Activated T-cell treated with anti-CD3 and anti-CD28 coated beads, Interleukin-2, amount 50 U/mL, for 72 hours (primary cell): ENCODE data around the gene QRFPR. TPM values are rescaled to one million over a fixed set of nuclear protein-coding genes. Genes with fewer than 3 reads are reported as not detected.

Experiments
- ATAC-seq, 2 donors: fragments of 150-1000 bp; cut with Tn5 transposase; replicated peaks in 1 of 2; 2 replicates each; pipeline ENCODE4 v1.10.0; 2021; ENCODE audit warnings: moderate library complexity in 2 of 2, mild to moderate bottlenecking in 1 of 2
- DNase-seq, 2 donors: peaks; one replicate each; pipeline ENCODE4 v3.0.0; 2021 to 2022; ENCODE audit warnings: mixed read lengths in 1 of 2
- H3K27ac Mint-ChIP-seq: one replicate; pipeline ENCODE4 v1.8.0; 2022; ENCODE audit warnings: mild to moderate bottlenecking, moderate library complexity, mixed read lengths
- H3K27me3 Mint-ChIP-seq: one replicate; pipeline ENCODE4 v1.8.0; 2022; ENCODE audit warnings: low read depth, mixed read lengths
- H3K36me3 Mint-ChIP-seq, 2 donors: one replicate each; pipeline ENCODE4 v1.8.0; 2022; ENCODE audit warnings: mixed read lengths in 2 of 2, mild to moderate bottlenecking in 1 of 2; ENCODE audit not compliant: insufficient read depth in 2 of 2
- H3K4me1 Mint-ChIP-seq: one replicate; pipeline ENCODE4 v1.8.0; 2022; ENCODE audit warnings: low read depth, mixed read lengths
- H3K4me3 Mint-ChIP-seq, 2 donors: one replicate each; pipeline ENCODE4 v1.8.0; 2022; ENCODE audit warnings: mild to moderate bottlenecking in 2 of 2, mixed read lengths in 2 of 2, moderate library complexity in 2 of 2
- H3K9me3 Mint-ChIP-seq, 2 donors: one replicate each; pipeline ENCODE4 v1.8.0; 2022; ENCODE audit warnings: mixed read lengths in 2 of 2
- total RNA-seq, 2 donors: library from RNA; stranded (reverse); gene quantifications; one replicate each; pipeline ENCODE4 v1.2.3, GENCODE V29; 2022

QRFPR gene
- total RNA-seq, 2 donors from 2014 or later: not detected

DNA sequence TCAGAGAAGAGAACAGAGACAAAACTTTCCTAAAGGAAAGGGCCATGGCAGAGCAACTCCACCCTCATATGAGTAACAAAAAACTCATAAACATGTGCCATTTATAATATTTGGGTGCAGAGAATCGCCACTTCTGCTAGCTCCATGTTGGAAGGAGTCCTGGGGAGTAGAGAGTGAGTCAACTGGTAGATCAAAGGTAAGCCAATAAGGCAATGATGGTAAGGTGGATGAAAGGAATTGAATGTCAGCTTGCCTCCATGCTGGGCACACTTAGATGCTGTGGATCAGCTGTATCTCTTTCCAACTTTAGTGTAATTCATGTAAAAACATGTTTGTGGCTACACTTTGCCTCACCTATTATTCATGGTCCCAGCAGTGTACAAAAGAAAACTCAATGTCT lies 4.7 kb downstream of the QRFPR start:
- peaks cover 14% of the 10 kb centered on the region for H3K4me1 Mint-ChIP-seq

DNA sequence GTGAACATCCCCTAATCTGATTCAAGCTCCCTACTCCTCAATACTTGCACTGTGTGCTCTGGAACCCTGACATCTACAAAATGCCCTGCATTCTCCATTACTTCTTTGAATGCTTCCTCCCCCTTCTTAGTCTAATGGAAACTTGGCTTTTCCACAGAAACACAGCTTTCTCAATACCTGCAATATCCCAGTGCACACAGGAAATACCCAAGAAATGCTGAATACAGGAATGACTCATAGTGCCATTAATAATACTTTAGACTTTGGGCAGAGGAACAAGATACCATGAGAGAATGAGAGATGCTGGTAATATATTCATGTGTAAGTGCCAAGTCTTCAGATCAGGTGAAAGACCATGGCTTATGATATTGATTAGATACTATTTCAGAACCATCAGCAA lies 5.6 kb downstream of the QRFPR start:
- DNase-seq (no peak), ATAC-seq (no peak)
- peaks cover 0 to 4% of the 10 kb centered on the region in 2 donors for H3K36me3 Mint-ChIP-seq
- H3K4me3 Mint-ChIP-seq: no peak overlapping the region
- H3K27ac Mint-ChIP-seq: no peak overlapping the region
- H3K4me1 Mint-ChIP-seq: peaks cover 12% of the 10 kb centered on the region
- H3K27me3 Mint-ChIP-seq: peaks cover 71% of the 10 kb centered on the region
- no peaks in the 10 kb centered on the region for H3K9me3 Mint-ChIP-seq

More for the DNA sequence above, 4.7 kb downstream of the QRFPR start:
- DNase-seq (no peak), ATAC-seq (no peak)
- Mint-ChIP-seq H3K4me3 (no peak overlapping the region), H3K36me3 (peaks cover 0 to 4% of the 10 kb centered on the region in 2 donors), H3K9me3 (no peaks in the 10 kb centered on the region), H3K27ac (no peak overlapping the region), H3K27me3 (peaks cover 73% of the 10 kb centered on the region)

DNA sequence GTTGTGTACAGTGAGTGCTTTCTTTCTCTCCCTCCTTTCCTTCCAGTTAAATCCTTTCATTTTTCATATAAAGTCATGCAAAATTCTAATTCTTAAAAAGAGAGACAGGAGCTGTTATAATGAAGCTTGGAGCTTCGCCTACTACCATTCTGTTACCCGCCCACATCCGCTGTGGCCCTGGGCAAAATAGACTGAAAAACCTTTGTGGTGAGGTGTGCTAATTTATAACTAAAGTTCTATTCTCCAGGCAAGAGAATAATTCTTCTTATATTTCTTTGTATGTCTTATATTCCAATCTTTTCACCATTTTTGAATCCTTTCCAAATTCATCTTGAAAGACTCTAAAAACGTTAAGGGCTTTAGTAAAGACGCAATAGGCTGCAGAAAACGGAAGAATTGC lies 7.0 kb downstream of the QRFPR start:
- ATAC-seq (no peak), DNase-seq (no peak)
- H3K27ac Mint-ChIP-seq: no peak overlapping the region
- no peaks in the 10 kb centered on the region for H3K36me3 Mint-ChIP-seq
- H3K9me3 Mint-ChIP-seq: no peaks in the 10 kb centered on the region
- peaks cover 57% of the 10 kb centered on the region for H3K27me3 Mint-ChIP-seq
- no peak overlapping the region for H3K4me3 Mint-ChIP-seq
- H3K4me1 Mint-ChIP-seq: peaks cover 5% of the 10 kb centered on the region

DNA sequence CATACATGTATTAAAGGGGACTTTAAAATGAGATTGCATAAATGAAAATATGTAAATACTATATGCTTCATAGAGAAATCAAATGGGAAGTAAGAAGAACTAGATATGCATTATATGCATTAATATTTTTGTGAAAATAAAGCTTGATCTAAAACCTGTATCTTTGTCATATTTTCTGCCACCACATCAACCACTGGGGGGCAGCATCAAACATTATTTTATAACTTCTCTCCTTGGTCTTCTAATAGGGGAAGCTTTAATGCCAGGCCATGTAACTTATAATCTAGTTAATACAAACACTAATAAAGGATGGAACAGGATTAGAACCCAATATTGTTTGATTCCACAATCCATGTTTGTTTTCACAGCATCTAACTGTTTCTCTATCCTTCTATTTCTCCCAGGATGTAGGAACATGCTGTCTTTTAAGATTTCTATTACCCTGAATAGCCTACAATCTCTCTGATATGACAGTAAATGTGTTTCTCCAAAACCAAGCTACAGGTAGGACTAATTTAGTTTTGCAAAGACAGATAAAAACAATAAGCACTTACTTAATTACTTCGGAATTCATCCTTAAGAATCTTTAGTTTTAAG lies 10.0 kb downstream of the QRFPR start:
- Mint-ChIP-seq H3K4me3 (no peak overlapping the region), H3K36me3 (no peaks in the 10 kb centered on the region), H3K27me3 (peaks cover 37% of the 10 kb centered on the region), H3K4me1 (peaks cover 5% of the 10 kb centered on the region), H3K9me3 (no peaks in the 10 kb centered on the region), H3K27ac (no peak overlapping the region)
- DNase-seq: peak; percentile 19 to 23
- no peak for ATAC-seq

DNA sequence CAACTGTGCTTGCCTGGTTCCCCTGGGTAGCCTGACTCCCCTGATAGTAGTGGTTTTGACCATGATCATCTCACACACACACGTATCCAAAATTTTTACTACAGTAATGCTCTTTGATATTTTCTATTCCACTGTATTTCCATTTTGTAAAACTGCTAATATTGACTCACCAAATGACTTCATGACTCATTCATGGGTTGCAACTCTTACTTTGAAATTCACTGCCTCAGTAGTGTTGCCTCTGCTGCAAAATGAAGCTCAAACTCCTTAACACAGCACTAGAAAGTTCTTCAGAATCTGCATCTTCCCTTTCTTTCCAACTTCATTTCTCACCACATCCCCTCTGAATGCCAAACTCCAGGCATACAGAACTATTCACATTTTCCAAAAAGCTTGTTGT lies 20.3 kb downstream of the QRFPR start:
- peaks cover 0 to under 1% of the 10 kb centered on the region in 2 donors for H3K36me3 Mint-ChIP-seq
- peaks cover 13% of the 10 kb centered on the region for H3K4me1 Mint-ChIP-seq
- H3K9me3 Mint-ChIP-seq: peaks cover under 1% of the 10 kb centered on the region in 2 donors
- H3K27me3 Mint-ChIP-seq: peaks cover 27% of the 10 kb centered on the region
- ATAC-seq: no peak
- DNase-seq: no peak
- H3K27ac Mint-ChIP-seq: no peak overlapping the region
- no peak overlapping the region for H3K4me3 Mint-ChIP-seq

DNA sequence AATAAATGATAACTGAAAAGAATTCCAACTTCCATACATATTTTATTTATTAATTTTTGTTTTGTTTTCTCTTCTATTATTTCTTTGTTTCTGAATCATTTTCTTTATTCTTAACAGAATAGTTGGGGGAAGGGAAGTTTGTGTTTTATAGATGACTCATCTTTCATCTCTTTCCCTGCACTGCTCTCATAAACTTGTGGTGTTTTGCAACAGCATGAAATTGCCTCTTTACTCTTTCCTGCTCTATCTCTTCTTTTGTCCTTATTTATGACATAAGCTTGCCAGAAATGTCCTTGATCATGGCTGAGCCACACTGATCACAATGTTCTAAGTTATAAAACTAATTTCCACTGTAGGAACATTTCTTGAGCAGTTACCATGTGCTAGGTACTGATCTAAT lies 22.3 kb downstream of the QRFPR start:
- DNase-seq (no peak), ATAC-seq (no peak)
- Mint-ChIP-seq H3K27ac (no peak overlapping the region), H3K36me3 (peaks cover 6 to 10% of the 10 kb centered on the region in 2 donors), H3K27me3 (peaks cover 41% of the 10 kb centered on the region), H3K4me1 (peaks cover 13% of the 10 kb centered on the region), H3K9me3 (peaks cover 12 to 14% of the 10 kb centered on the region in 2 donors), H3K4me3 (no peak overlapping the region)

DNA sequence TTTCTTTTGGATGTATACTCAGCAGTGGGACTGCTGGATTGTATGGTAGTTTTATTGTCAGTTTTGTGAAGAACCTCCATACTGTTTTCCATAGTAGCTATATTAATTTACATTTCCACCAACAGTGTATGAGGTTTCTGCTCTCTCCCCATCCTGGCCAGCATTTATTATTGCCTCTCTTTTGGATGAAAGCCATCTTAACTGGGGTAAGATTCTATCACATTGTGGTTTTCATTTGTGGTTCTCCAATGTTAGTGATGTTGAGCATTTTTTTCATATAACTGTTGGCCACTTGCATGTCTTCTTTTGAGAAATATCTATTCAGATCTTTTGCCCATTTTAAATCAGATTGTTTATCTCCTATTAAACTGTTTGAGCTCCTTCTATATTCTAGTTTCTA lies 27.6 kb downstream of the QRFPR start:
- Mint-ChIP-seq H3K36me3 (peaks cover 6 to 10% of the 10 kb centered on the region in 2 donors), H3K4me1 (no peaks in the 10 kb centered on the region), H3K4me3 (no peak overlapping the region), H3K27me3 (peaks cover 62% of the 10 kb centered on the region), H3K9me3 (peaks cover 14 to 16% of the 10 kb centered on the region in 2 donors), H3K27ac (no peak overlapping the region)
- DNase-seq (no peak), ATAC-seq (no peak)

DNA sequence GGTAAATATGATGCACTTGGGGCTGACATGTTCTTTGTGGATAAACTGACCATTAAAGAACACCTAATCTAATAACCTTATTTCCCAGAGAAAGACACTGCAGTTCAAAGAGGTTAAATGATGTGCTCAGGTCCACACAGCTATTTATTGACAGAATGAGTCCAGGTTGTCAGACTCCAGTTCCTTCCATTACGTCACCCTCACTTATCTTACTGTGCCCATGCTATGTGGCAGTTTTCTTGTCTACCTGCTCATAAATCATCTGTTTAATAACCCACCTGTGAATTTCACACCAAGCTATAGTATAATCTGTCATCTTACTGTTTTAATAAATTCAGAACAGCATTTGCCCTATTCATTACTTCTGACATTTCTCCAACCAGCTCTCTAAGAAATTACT lies 36.7 kb downstream of the QRFPR start:
- no peaks in the 10 kb centered on the region for H3K9me3 Mint-ChIP-seq
- peaks cover 38% of the 10 kb centered on the region for H3K27me3 Mint-ChIP-seq
- no peak for ATAC-seq

DNA sequence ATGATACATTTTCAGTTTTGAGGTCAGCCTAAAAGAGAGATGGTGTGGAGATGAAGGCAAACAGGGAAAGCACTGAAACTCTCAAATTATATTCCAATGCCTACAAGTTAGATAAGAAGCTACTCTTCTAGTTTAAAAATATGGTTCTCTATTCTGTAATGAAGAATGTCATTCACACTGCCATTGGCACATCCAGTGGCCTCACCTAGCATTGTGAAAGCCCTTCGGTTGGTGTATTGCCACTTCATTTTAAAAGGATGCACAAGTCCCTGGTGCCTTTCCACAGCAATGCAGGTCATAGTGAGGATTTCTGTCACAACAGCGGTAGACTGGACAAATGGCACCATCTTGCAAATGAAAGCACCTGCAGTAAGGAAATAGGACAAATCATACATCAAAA lies 40.6 kb downstream of the QRFPR start:
- Mint-ChIP-seq H3K27me3 (peaks cover 32% of the 10 kb centered on the region), H3K4me3 (no peak overlapping the region), H3K36me3 (no peaks in the 10 kb centered on the region), H3K4me1 (peaks cover 16% of the 10 kb centered on the region), H3K27ac (no peak overlapping the region), H3K9me3 (no peaks in the 10 kb centered on the region)
- DNase-seq (no peak), ATAC-seq (no peak)

More for the DNA sequence above, 36.7 kb downstream of the QRFPR start:
- Mint-ChIP-seq H3K27ac (no peak overlapping the region), H3K4me3 (no peak overlapping the region), H3K4me1 (no peaks in the 10 kb centered on the region), H3K36me3 (no peaks in the 10 kb centered on the region)
- DNase-seq: no peak

DNA sequence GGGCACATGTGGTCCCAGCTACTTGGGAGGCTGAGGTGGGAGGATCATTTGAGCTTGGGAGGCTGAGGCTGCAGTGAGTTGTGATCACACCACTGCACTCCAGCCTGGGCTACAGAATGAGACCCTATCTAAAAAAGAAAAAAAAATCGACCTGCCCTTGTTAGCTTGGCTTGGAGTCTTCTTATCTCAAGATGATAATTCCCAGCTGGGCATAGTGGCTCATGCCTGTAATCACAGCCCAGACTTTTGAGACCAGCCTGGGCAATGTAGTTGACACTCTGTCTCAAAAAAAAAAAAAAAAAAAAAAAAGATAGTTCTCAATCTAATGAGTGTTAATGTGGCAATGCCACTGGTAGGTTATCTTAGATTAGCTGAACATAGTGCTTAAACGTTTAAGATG lies 41.0 kb downstream of the QRFPR start:
- Mint-ChIP-seq H3K27ac (no peak overlapping the region), H3K9me3 (no peaks in the 10 kb centered on the region), H3K4me3 (no peak overlapping the region), H3K4me1 (peaks cover 16% of the 10 kb centered on the region), H3K27me3 (peaks cover 28% of the 10 kb centered on the region), H3K36me3 (no peaks in the 10 kb centered on the region)
- DNase-seq: no peak
- ATAC-seq: no peak

DNA sequence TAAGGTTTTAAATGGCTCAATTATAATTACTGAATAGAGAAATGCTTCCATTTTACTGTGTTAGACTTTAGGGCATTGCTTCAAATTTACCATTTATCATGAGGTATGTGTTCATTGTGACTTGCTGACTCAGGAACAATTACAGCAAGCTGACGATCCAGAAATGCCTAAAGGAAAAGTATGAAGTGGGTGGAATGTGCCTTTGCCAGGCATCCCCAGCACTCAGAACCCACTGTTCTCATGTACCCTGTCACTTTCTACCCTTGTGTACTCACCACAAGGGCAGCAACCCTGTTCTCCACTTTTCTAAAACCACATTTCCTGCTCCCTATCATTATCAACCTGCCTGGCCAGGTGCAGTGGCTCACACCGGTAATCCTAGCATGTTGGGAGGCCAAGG lies 41.5 kb downstream of the QRFPR start:
- no peaks in the 10 kb centered on the region for H3K36me3 Mint-ChIP-seq
- H3K9me3 Mint-ChIP-seq: no peaks in the 10 kb centered on the region
- H3K4me3 Mint-ChIP-seq: no peak overlapping the region
- H3K27me3 Mint-ChIP-seq: peaks cover 22% of the 10 kb centered on the region
- peaks cover 16% of the 10 kb centered on the region for H3K4me1 Mint-ChIP-seq
- DNase-seq (no peak), ATAC-seq (no peak)
- H3K27ac Mint-ChIP-seq: no peak overlapping the region

DNA sequence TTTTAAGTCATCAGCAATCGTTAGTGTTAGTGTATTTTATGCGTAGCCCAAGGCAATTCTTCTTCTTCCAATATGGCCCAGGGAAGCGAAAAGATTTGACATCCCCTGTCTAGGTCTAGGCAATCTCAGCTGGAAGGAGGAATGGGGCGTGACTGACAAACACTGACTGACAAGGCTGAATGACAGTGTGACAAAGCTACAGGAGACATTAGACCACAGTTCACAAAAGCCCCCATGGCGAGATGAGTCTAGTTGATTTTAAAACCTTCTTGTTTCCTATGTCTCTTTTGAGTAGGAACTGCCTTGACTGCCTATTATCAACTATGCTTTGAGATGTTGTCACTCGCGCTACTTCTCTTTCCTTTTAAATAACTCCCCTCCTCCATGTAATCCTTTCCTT lies 42.3 kb downstream of the QRFPR start:
- DNase-seq (no peak), ATAC-seq (no peak)
- Mint-ChIP-seq H3K36me3 (no peaks in the 10 kb centered on the region), H3K4me3 (no peak overlapping the region), H3K4me1 (peaks cover 16% of the 10 kb centered on the region), H3K9me3 (no peaks in the 10 kb centered on the region), H3K27ac (no peak overlapping the region), H3K27me3 (peaks cover 18% of the 10 kb centered on the region)

DNA sequence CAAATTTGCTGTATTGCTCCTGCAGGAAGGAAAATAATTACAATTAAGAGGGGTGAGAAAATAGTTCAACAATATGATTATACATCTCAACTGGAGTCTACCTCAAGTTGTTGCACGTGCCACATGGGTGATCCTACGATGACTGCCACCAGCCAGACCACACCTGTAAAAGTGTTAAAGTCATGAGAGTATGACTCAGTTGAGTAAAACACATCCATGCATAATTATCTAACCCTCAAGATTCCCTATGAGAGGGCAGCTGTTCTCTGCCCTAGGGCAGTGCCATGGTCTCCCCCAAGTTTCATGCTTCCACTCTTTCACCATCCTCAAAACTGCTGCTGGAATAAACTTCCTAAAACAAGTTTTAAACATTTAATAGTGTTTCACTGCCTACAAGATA lies 44.1 kb downstream of the QRFPR start:
- H3K4me3 Mint-ChIP-seq: no peak overlapping the region
- H3K9me3 Mint-ChIP-seq: no peaks in the 10 kb centered on the region
- no peak overlapping the region for H3K27ac Mint-ChIP-seq
- H3K27me3 Mint-ChIP-seq: peaks cover 30% of the 10 kb centered on the region
- DNase-seq (no peak), ATAC-seq (peak in 1 of 2 donors; percentile 41)
- no peaks in the 10 kb centered on the region for H3K36me3 Mint-ChIP-seq
- peaks cover 16% of the 10 kb centered on the region for H3K4me1 Mint-ChIP-seq

DNA sequence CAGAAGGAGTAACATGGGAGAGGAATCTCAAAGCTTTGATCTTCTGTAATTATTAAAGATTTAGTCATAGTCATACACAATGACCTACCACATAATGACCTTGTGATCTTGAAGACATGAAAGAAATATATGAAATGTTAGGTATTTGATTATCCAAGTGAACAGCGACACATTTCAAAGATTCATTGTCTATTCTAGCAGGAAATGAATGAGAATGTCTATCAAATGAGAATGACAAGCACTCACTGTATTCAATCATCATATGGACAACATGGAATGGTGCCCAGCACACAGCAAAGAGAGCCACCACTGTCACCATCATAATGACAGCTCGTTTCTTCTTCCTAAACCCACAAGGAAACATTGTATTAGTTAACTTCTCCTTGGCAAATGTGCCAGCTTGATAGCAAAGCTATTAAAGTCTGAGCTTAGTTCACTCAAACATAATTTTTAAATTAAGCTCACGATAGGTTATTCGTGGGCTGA lies 50.6 kb downstream of the QRFPR start:
- Mint-ChIP-seq H3K9me3 (no peaks in the 10 kb centered on the region), H3K27ac (no peak overlapping the region), H3K4me1 (no peaks in the 10 kb centered on the region), H3K27me3 (peaks cover 42% of the 10 kb centered on the region), H3K4me3 (no peak overlapping the region), H3K36me3 (no peaks in the 10 kb centered on the region)
- no peak for DNase-seq
- no peak for ATAC-seq
